Body of pancreas (tissue), 4 donors: ENCODE results near the gene CAPZB. TPM values are rescaled to one million over a fixed set of nuclear protein-coding genes. Genes with fewer than 3 reads are reported as not detected.

Experiments
- ATAC-seq: fragments of 150-250 bp; one replicate; pipeline ENCODE4 v1.9.1; 2016
- DNase-seq, 4 donors: peaks; one replicate each; pipeline ENCODE4 v3.0.0-alpha.2; 2019
- H3K27ac ChIP-seq, 4 donors: fragments of 200-600 bp; sonication (generic); 1 replicate in 3 of 4; 2 replicates in 1 of 4; pipeline versions ENCODE4 v1.5.1 to v1.6.1; 2016 to 2019; ENCODE audit warnings: mild to moderate bottlenecking in 1 of 4, mixed read lengths in 1 of 4, moderate library complexity in 1 of 4
- H3K27me3 ChIP-seq, 2 donors: fragments of 200-600 bp; sonication (generic); one replicate each; pipeline ENCODE4 v1.6.0; 2016; ENCODE audit warnings: mild to moderate bottlenecking in 1 of 2
- H3K36me3 ChIP-seq, 2 donors: fragments of 200-600 bp; sonication (generic); replicated peaks in 1 of 2; 2 replicates each; pipeline ENCODE4 v1.5.1; 2016; ENCODE audit warnings: low read depth in 2 of 2; ENCODE audit not compliant: insufficient read depth in 1 of 2
- H3K4me1 ChIP-seq: fragments of 200-600 bp; sonication (generic); one replicate; pipeline ENCODE4 v1.6.0; 2016
- H3K4me3 ChIP-seq, 2 donors: fragments of 200-600 bp; sonication (generic); 1 replicate in 1 of 2; 2 replicates in 1 of 2; pipeline ENCODE4 v1.5.1; 2016 to 2019
- H3K9me3 ChIP-seq, 3 donors: fragments of 200-600 bp; sonication (generic); 1 replicate in 2 of 3; 2 replicates in 1 of 3; pipeline ENCODE4 v1.5.1; 2016
- CTCF ChIP-seq, 7 experiments: fragments of 450-650 bp in 4 of 7; fragments of 200-600 bp in 3 of 7; sonication (generic) in 3 of 7; IDR thresholded peaks; one replicate each; pipeline ENCODE4 v1.5.1; 2016 to 2019; ENCODE audit warnings: antibody characterized with exemption in 7 of 7
- POLR2A ChIP-seq, 3 donors: fragments of 450-650 bp; IDR thresholded peaks; one replicate each; pipeline ENCODE4 v1.6.1; 2016; ENCODE audit warnings: antibody characterized with exemption in 3 of 3, mild to moderate bottlenecking in 2 of 3
- WGBS, 2 donors: methylation state at CpG; one replicate each; pipeline ENCODE4 v1.1.5; 2017; 5-methylcytosine and 5-hydroxymethylcytosine counted together
- intact Hi-C: fragments of 100-400 bp; cut with DNase I; formaldehyde crosslinking; loops from one replicate; pipeline ENCODE4 v1.15.1; 2023
- total RNA-seq, 2 donors: library from RNA; depleted of rRNA; stranded (reverse); fragments of >200 nt; gene quantifications; one replicate each; pipeline ENCODE4 v1.1.0, GENCODE V29; 2016

The CAPZB gene
- total RNA-seq, 2 donors from 2014 or later, result 35.5 to 54.1 TPM

- Histone ChIP-seq H3K9me3 (no peaks in the 10 kb centered on the region), H3K4me1 (peaks cover 47% of the 10 kb centered on the region), H3K4me3 (no peak overlapping the region), H3K36me3 (no peaks in the 10 kb centered on the region), H3K27me3 (no peaks in the 10 kb centered on the region), H3K27ac (no peak overlapping the region)
- no peak for TF ChIP-seq CTCF (IDR thresholded peaks at IDR 0.05)
- TF ChIP-seq POLR2A (IDR thresholded peaks at IDR 0.05), result no peak
- DNase-seq (no peak), ATAC-seq (no peak)
- intact Hi-C loops, result no loop called here
- WGBS, 2 donors, result 78 to 80% methylated on average over 4 of the region's 4 CpGs
These were observed 171.7 kb downstream of the CAPZB start for GRCh38 chr1:19313636-19313959.

- peaks cover 47% of the 10 kb centered on the region for H3K4me1 ChIP-seq
- no peaks in the 10 kb centered on the region for H3K27me3 ChIP-seq
- ATAC-seq (no peak), DNase-seq (no peak)
- TF ChIP-seq POLR2A (IDR thresholded peaks at IDR 0.05) (no peak), CTCF (IDR thresholded peaks at IDR 0.05) (no peak)
- peak overlapping the region; percentile 36 to 53 for H3K4me3 ChIP-seq
- peaks cover 0 to 2% of the 10 kb centered on the region in 2 donors for H3K36me3 ChIP-seq
- WGBS, 2 donors, result 23 to 29% methylated on average over 19 to 20 of the region's 20 CpGs
- intact Hi-C loops, result no loop called here
- H3K27ac ChIP-seq, result peak overlapping the region; percentile 84 to 88 (median 86)
- no peaks in the 10 kb centered on the region for H3K9me3 ChIP-seq
These were observed 172.3 kb downstream of the CAPZB start for GRCh38 chr1:19312782-19313635.

- DNase-seq (peak; percentile 92 to 96 (median 94)), ATAC-seq (peak; percentile 97)
- H3K4me1 ChIP-seq, result peaks cover 47% of the 10 kb centered on the region
- 0% methylated on average over 17 to 82 of the region's 105 CpGs for WGBS, 2 donors
- TF ChIP-seq POLR2A (IDR thresholded peaks at IDR 0.05), result peak; percentile 73 to 83 (median 79)
- TF ChIP-seq CTCF (IDR thresholded peaks at IDR 0.05), result peak in 4 of 7 experiments; percentile 28 to 32 (median 31)
- H3K36me3 ChIP-seq, result peaks cover 0 to 8% of the 10 kb centered on the region in 2 donors
- peak within 1 kb of the TSS; percentile 84 to 88 (median 86) for H3K27ac ChIP-seq
- intact Hi-C loops, result no loop called here
- no peaks in the 10 kb centered on the region for H3K9me3 ChIP-seq
- no peaks in the 10 kb centered on the region for H3K27me3 ChIP-seq
- peak within 1 kb of the TSS; percentile 57 to 61 for H3K4me3 ChIP-seq
These were observed 173.2 kb downstream of the CAPZB start, which contains the start of the genes AKR7A2 and SLC66A1 for GRCh38 chr1:19311931-19312781. Gene AKR7A2, minus strand, starts transcription at chr1:19312144. Its CDS starts 20 bp downstream, at chr1:19312124. Gene SLC66A1, plus strand, starts transcription at chr1:19312326. Its CDS starts 5,352 bp downstream, at chr1:19317678.

GRCh38 chr1:19311503-19311930, 173.8 kb downstream of the CAPZB start:
- peaks cover 47% of the 10 kb centered on the region for H3K4me1 ChIP-seq
- H3K27me3 ChIP-seq, result no peaks in the 10 kb centered on the region
- peaks cover 0 to 8% of the 10 kb centered on the region in 2 donors for H3K36me3 ChIP-seq
- TF ChIP-seq CTCF (IDR thresholded peaks at IDR 0.05) (no peak), POLR2A (IDR thresholded peaks at IDR 0.05) (no peak)
- DNase-seq, result peak in 2 of 4 donors; percentile 25 to 34
- H3K9me3 ChIP-seq, result no peaks in the 10 kb centered on the region
- intact Hi-C loops, result no loop called here
- WGBS, 2 donors, result 0% methylated on average over 9 to 27 of the region's 29 CpGs
- H3K27ac ChIP-seq, result peak overlapping the region; percentile 36 to 88 (median 77)
- H3K4me3 ChIP-seq, result peak overlapping the region; percentile 57 to 61
- no peak for ATAC-seq
